ENCODE data around the gene CRYZ.

Gene CRYZ

DNA sequence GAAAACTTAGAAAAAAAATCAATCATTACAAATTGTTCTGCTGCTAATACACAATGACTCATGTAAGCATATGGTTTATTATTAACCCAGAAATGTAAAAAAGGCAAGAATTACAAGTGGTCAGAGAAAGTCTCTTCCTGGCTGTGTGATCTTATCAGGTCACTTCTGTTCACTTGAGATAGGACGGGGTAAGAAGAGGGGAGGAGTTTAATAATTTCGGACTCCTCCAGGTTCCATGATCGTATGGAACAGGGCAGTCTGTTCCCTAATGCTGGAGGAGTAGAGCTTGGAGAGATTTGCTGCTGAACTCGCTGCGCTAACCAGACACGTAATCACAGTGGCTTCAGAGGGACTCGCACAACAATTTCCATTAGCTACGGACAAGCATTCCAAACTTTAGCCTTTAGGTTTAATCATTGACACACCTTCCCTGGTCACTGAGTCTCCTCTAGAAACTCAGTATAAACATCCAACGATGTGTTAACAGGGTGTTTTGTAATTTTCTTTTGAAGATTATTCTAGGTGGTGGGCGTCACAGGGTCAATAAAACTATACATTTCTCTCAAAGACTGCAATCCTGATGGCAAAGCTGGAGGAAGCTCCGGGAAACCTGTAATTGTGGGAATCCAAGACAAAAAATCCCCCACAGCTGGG is 1.3 kb downstream of the CRYZ start:
- no peak for DNase-seq (ENCODE audit: low read depth)

- DNase-seq (ENCODE audit: low read depth), result no peak
Observed at GRCh38 chr1:74729741-74730478, 2.9 kb downstream of the CRYZ start.

- DNase-seq (ENCODE audit: low read depth), result no peak
Observed at GRCh38 chr1:74728736-74729135, 4.1 kb downstream of the CRYZ start.

GRCh38 chr1:74726063-74726462 is 6.8 kb downstream of the CRYZ start:
- no peak for DNase-seq (ENCODE audit: low read depth)

- no peak for DNase-seq (ENCODE audit: low read depth)
Observed at GRCh38 chr1:74717626-74718025, 15.2 kb downstream of the CRYZ start.

GRCh38 chr1:74716822-74717221 is 16.0 kb downstream of the CRYZ start:
- no peak for DNase-seq (ENCODE audit: low read depth)

DNA sequence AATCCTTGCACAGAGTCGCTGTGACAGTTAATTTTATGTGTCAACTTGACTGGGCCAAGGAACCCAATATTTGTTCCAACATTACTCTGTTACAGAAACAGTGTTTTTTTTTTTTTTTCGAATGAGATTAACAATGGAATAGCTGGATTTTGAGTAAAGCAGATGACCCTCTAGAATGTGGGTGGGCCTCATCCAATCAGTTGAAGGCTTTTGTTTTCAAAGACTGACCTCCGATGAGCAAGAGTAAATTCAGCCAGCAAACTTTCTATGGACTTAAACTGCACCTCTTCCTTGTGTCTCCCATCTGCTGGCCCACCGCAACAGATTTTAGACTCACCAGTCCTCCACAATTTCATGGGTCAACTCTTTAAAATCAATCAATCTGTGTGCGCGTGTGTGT is 17.0 kb downstream of the CRYZ start:
- DNase-seq (ENCODE audit: low read depth), result no peak

DNA sequence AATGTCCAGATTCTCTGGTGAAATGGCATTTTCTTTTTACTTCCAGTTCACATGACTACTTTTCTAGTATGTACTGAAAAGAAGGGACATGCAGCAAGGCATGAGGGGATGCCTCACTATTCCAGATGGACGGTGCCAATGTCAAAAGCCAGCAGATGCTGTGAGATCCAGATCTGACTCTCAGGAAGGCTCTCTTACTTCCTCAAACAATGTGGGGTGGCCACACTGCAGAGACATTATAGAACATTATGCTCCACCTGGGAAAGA is 17.7 kb downstream of the CRYZ start:
- no peak for DNase-seq (ENCODE audit: low read depth)

DNA sequence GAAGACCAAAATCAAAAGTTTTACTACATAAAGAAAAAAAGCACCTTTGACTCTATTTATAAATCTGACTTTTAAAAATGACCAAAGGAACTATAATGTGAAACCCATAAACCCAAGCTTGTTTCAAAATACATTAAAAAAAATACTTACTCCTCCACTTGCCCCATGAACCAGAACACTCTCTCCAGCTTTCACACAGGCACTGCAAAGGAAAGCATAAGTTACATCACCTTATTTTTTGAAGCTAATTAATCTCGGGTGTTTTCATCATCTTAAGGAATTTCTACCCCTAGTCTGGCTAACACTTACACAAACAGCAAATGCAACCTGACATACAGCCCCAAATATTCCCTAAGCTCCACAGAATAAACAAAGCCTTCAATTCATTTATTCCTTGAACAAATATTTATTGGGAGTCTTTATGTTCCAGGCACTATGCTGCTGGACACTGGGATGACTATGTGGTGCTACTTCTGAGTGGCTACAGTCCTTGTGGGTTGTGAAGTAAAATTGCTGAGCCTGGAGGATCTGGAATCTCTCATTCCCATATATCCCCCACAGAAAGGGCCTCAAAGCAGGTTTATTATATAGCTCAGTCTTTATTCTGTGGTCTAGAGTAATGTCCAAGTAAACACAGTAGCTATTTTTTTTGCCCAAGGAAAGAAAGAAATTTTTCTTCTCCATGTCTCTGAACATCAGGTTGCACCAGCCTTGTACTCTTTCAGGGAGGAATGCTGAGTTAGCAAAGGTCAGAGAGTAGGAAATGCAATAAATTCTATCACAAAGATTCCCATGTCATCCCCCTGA is 18.2 kb downstream of the CRYZ start:
- no peak for DNase-seq (ENCODE audit: low read depth)

DNA sequence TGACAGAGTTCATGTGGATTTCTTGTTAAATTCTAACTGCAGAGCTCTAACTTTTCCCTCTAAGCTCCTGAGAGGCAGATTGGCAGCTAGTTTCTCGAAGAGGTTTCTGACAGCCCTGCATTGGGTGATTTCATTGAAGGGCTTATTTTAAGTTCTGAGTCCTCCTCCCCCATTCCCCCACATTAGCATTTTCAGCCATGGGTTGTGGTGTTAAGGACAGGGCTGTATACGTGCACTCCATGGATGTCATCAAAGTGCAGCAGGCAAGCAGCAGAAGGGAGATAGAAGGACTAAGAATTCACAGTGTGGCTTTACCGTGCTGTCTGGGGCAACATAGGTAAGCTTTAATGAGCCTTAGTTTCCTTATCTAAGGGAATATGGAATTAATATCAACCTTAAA is 19.0 kb downstream of the CRYZ start:
- no peak for DNase-seq (ENCODE audit: low read depth)

DNA sequence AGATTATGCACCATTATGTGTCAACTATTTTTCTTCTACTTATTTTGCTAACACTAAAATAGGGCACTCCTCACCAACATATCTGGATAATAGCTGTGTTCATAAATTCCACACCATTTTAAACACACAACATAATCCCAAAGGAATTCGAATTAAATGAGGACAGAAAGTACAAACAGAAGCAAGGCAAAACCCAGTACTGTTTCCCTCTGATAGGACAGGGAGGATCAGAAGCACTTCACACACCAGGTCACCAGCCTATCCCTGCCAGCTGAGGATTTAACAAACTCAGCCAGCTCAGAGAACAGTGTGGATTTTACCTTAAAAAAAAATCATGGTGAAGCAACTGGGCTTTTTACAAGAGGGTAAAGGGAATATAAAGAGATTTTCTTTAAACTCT is 20.0 kb downstream of the CRYZ start:
- no peak for DNase-seq (ENCODE audit: low read depth)

GRCh38 chr1:74703386-74704182 is 29.3 kb downstream of the CRYZ start:
- DNase-seq (ENCODE audit: low read depth), result no peak

DNA sequence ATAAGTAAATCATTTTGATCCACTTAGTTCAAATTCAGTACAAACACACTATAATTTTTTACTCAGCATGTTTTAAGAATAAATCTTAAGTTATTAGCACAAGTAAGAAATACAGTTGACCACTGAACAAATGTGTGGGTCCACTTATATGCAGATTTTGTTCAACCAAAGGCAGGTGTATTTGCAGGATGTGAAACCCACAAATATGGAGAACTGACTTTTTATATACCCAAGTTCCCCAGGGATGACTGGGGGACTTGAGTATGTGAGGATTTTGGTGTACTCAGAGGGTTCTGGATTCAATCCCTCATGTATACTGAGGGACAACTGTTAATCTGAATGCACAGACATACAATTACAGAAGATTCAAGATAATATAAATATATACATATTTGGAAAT is 33.5 kb downstream of the CRYZ start:
- no peak for DNase-seq (ENCODE audit: low read depth)

DNA sequence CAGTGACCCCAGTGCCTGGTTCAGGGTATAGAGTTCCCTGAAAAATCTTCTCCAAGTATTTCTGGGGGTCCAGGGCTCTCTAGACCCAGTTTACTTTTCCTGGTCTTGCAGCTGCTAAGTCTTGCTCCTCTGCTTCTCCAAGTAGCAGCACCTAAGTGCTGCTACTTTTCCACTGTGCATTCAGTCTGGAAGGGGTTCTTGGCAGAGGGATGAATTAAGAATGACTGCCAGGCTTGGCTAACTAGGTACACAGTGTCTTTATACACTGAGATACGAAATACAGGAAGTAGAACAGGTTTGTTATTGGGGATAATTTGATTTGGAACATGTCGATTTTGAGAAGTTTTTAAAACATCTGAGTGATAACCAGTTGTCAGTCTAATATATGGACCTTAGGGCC is 35.0 kb downstream of the CRYZ start:
- DNase-seq (ENCODE audit: low read depth), result no peak

DNA sequence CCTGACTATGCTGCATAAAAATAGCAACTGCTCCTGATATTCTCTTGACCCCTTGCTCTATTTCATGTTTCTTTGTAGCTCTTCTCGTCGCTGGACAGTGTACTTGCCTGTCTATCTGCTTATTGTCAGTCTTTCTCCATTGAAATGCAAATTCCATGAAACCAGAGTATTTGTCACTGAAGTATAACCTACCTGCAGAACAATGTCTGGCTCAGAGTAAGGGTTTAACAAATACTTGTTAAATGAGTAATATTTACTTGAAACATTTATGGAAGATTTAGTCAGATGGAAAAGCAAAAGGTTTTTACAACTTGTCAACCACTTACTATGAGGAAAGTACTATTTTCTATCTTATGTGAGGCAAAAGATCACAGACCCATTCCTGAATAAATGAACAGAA is 39.4 kb downstream of the CRYZ start:
- no peak for DNase-seq (ENCODE audit: low read depth)

DNA sequence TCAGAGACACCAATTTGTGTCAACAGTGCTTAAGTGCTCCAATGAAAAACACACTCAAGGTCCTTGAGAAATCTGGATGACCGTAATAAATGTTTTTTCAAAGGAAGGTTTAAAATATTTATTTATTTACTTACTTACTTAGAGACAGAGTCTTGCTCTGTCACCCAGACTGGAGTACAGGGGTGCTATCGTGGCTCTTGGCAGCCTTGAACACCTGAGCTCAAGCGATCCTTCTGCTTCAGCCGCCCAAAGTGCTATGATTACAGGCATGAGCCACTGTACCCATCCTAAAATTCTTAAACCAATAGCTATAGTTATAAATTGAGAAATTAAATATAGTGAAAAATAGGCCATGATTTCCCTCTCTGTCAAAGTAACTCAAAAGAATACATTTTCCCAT is 41.9 kb downstream of the CRYZ start:
- DNase-seq (ENCODE audit: low read depth), result no peak

DNA sequence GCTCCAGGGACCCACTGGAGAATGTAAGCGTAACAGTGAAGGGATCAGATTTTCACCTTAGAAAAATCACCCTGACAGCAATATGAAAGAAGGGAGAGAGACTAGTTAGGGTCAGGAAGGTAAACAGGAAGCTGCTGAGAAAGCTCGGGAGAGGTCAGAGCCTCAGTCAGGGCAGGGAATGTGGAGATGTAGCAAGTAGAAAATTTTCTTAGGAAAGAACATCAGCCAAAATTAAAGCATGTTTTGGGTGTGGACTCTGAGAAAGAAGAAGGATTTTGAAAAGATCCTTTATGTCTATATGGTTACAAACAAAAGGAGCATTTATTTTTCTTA is 42.5 kb downstream of the CRYZ start:
- no peak for DNase-seq (ENCODE audit: low read depth)

GRCh38 chr1:74689621-74690363 is 43.1 kb downstream of the CRYZ start:
- peak; percentile 7 for DNase-seq (ENCODE audit: low read depth)

- no peak for DNase-seq (ENCODE audit: low read depth)
Observed at GRCh38 chr1:74686928-74687327, 45.9 kb downstream of the CRYZ start.

DNA sequence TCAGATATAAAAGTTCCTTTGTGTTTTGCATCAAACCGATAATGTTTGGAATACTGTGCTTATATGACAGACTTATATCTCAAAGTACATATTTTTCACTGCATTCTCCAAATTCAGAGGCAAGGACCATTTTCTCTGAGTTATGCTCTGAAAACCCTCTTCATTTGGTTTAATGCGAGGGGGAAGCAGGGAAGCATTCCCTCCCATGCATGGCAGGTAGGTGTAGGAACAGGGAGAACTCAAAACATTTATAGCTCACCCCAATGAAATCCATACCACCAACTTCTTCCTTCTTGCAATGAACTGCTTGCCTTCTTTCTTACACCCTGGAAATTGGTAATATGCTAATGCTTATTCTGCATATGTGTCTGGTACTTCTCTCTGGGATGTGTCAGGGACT is 48.5 kb downstream of the CRYZ start:
- no peak for DNase-seq (ENCODE audit: low read depth)

DNA sequence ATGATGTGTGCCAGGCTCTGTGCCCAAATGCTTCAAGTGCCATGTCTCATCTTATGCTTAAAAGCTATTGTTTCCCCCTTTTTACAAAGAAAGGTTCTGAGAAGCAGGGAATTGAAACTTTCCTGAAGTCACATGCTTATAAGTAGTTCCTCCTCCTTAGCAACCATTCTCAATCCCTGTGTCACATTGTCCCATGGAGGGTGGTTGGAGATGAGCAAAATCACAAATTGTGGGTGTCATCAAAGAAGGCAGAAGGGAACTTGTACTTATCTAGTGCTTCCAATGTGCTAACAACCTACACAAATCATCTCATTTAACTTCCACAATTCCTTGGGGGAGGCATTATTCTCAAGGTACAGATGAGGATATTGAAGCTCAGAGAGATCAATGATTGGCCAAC is 49.2 kb downstream of the CRYZ start:
- DNase-seq (ENCODE audit: low read depth), result no peak

- no peak for DNase-seq (ENCODE audit: low read depth)
Observed at GRCh38 chr1:74681851-74682250, 51.0 kb downstream of the CRYZ start.
